ENCODE results near the gene E4F1. TPM values are rescaled to one million over a fixed set of nuclear protein-coding genes. Genes with fewer than 3 reads are reported as not detected.

Gene E4F1, protein sequence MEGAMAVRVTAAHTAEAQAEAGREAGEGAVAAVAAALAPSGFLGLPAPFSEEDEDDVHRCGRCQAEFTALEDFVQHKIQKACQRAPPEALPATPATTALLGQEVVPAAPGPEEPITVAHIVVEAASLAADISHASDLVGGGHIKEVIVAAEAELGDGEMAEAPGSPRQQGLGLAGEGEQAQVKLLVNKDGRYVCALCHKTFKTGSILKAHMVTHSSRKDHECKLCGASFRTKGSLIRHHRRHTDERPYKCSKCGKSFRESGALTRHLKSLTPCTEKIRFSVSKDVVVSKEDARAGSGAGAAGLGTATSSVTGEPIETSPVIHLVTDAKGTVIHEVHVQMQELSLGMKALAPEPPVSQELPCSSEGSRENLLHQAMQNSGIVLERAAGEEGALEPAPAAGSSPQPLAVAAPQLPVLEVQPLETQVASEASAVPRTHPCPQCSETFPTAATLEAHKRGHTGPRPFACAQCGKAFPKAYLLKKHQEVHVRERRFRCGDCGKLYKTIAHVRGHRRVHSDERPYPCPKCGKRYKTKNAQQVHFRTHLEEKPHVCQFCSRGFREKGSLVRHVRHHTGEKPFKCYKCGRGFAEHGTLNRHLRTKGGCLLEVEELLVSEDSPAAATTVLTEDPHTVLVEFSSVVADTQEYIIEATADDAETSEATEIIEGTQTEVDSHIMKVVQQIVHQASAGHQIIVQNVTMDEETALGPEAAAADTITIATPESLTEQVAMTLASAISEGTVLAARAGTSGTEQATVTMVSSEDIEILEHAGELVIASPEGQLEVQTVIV
- 10 to 100 TPM; 24.5 to 38.4 (median 27.0) TPM for total RNA-seq

GRCh38 chr16:2223221-2223941 is at the start of gene E4F1:
TSS of gene E4F1 (plus strand) at chr16:2223591. CDS start at chr16:2223614, 23 bp downstream.
- intact Hi-C loops (cut with DNase I; ENCODE audit: low total_unique reads), result loop anchor here (1.0 kb wide), 2 partner anchors 8 to 18 kb away; partner anchors contain the start of gene MLST8

GRCh38 chr16:2173916-2174315 is 49.5 kb upstream of the E4F1 start:
- Histone ChIP-seq H3K36me3 (peaks cover 0 to 60% of the 10 kb centered on the region in 2 donors), H3K27me3 (no peaks in the 10 kb centered on the region), H3K27ac (no peak overlapping the region), H3K4me3 (no peak overlapping the region), H3K9me3 (no peaks in the 10 kb centered on the region), H3K4me1 (peaks cover 0 to 6% of the 10 kb centered on the region in 2 donors)
- no peak for ATAC-seq
- no peak for DNase-seq
- TF ChIP-seq CTCF (IDR thresholded peaks at IDR 0.05 in 4 of 5, conservative IDR thresholded peaks at IDR 0.05 in 1 of 5) (no peak), POLR2A (IDR thresholded peaks at IDR 0.05) (no peak)
- intact Hi-C loops (cut with DNase I; ENCODE audit: low total_unique reads) (no loop called here), in situ Hi-C loops (cut with MboI; ENCODE audit: low sequenced_read_pairs in 4 of 4) (no loop called here)

More at GRCh38 chr16:2223221-2223941, at the start of gene E4F1:
- DNase-seq (peak; percentile 99 to 100), ATAC-seq (peak; percentile 97)
- Histone ChIP-seq H3K9me3 (no peaks in the 10 kb centered on the region), H3K27me3 (no peaks in the 10 kb centered on the region), H3K36me3 (peaks cover 0 to 5% of the 10 kb centered on the region in 2 donors), H3K27ac (peak within 1 kb of the TSS; percentile 85 to 96 (median 94)), H3K4me1 (peaks cover 11 to 16% of the 10 kb centered on the region in 2 donors), H3K4me3 (peak within 1 kb of the TSS; percentile 78 to 98 (median 93))
- in situ Hi-C loops (cut with MboI; ENCODE audit: low sequenced_read_pairs in 4 of 4), result no loop called here
- TF ChIP-seq POLR2A (IDR thresholded peaks at IDR 0.05), result peak; percentile 97 to 98
- TF ChIP-seq CTCF (IDR thresholded peaks at IDR 0.05 in 4 of 5, conservative IDR thresholded peaks at IDR 0.05 in 1 of 5), result peak in 2 of 5 experiments; percentile 23 to 37

- no peak overlapping the region for H3K4me3 ChIP-seq
- ATAC-seq, result no peak
- intact Hi-C loops (cut with DNase I; ENCODE audit: low total_unique reads) (no loop called here), in situ Hi-C loops (cut with MboI; ENCODE audit: low sequenced_read_pairs in 4 of 4) (no loop called here)
- H3K4me1 ChIP-seq, result peaks cover 0 to 2% of the 10 kb centered on the region in 2 donors
- no peak for TF ChIP-seq CTCF (IDR thresholded peaks at IDR 0.05 in 4 of 5, conservative IDR thresholded peaks at IDR 0.05 in 1 of 5)
- no peak for TF ChIP-seq POLR2A (IDR thresholded peaks at IDR 0.05)
- H3K9me3 ChIP-seq, result no peaks in the 10 kb centered on the region
- DNase-seq, result no peak
- peaks cover 0 to 60% of the 10 kb centered on the region in 2 donors for H3K36me3 ChIP-seq
- H3K27ac ChIP-seq, result no peak overlapping the region
- no peaks in the 10 kb centered on the region for H3K27me3 ChIP-seq
Measured at GRCh38 chr16:2174396-2175131, 48.8 kb upstream of the E4F1 start.

DNA sequence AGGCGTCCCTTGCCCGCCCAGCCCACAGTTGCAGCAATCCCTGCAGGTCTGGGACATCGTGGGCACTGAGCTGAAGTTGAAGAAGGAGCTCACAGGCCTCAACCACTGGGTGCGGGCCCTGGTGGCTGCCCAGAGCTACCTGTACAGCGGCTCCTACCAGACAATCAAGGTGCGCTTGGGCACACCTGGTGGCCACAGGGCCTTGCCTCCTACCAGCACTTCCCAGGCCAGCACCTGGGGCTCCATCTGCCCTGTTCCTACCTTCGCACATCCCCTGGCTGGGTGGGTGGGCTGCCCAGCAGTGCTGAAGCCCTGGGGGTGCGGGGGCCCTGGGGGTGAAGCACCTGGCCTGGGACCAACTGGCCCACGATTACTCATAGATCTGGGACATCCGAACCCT is 47.9 kb upstream of the E4F1 start:
- no peak for TF ChIP-seq CTCF (IDR thresholded peaks at IDR 0.05 in 4 of 5, conservative IDR thresholded peaks at IDR 0.05 in 1 of 5)
- no peak for TF ChIP-seq POLR2A (IDR thresholded peaks at IDR 0.05)
- H3K9me3 ChIP-seq, result no peaks in the 10 kb centered on the region
- peaks cover 0 to 60% of the 10 kb centered on the region in 2 donors for H3K36me3 ChIP-seq
- H3K27ac ChIP-seq, result no peak overlapping the region
- in situ Hi-C loops (cut with MboI; ENCODE audit: low sequenced_read_pairs in 4 of 4), result no loop called here
- no peak for DNase-seq
- no peaks in the 10 kb centered on the region for H3K27me3 ChIP-seq
- no peak overlapping the region for H3K4me3 ChIP-seq
- intact Hi-C loops (cut with DNase I; ENCODE audit: low total_unique reads), result no loop called here
- H3K4me1 ChIP-seq, result no peaks in the 10 kb centered on the region
- no peak for ATAC-seq

All from gastrocnemius medialis (tissue), 4 donors.